Activated naive CD8-positive, alpha-beta T cell treated with anti-CD3 and anti-CD28 coated beads, Interleukin-2, amount 50 U/mL, for 16 hours (primary cell): ENCODE measurements around the gene NABP2.
"Not testable (repeated sequence)": the region's sequence is repeated elsewhere in the genome, so short reads cannot be mapped to it uniquely, and the experiment has no call there.

Experiments used
- DNase-seq: peaks from one replicate; pipeline ENCODE4 v3.0.0-alpha.2; 2020; ENCODE audit warnings: low read depth, low spot score

The NABP2 gene

GRCh38 chr12:56244494-56244893, 20.4 kb downstream of the NABP2 start:
- DNase-seq, result no peak

GRCh38 chr12:56247923-56248322, 23.8 kb downstream of the NABP2 start:
- DNase-seq, result no peak

GRCh38 chr12:56248711-56249110, 24.6 kb downstream of the NABP2 start:
- DNase-seq, result no peak

- no peak for DNase-seq
These were observed 28.5 kb downstream of the NABP2 start for GRCh38 chr12:56252649-56253048.

- DNase-seq, result no peak
These were observed 28.9 kb downstream of the NABP2 start for GRCh38 chr12:56253091-56253490.

- no peak for DNase-seq
These were observed 31.5 kb downstream of the NABP2 start for GRCh38 chr12:56255671-56256070.

GRCh38 chr12:56256326-56256960, 32.3 kb downstream of the NABP2 start:
- no peak for DNase-seq

GRCh38 chr12:56257071-56257470, 32.9 kb downstream of the NABP2 start:
- DNase-seq, result no peak

- DNase-seq, result no peak
These were observed 33.4 kb downstream of the NABP2 start for GRCh38 chr12:56257491-56258067.

- peak; percentile 59 for DNase-seq
These were observed 34.1 kb downstream of the NABP2 start, which contains the start of gene ANKRD52 for GRCh38 chr12:56258068-56258819. Gene ANKRD52, minus strand, starts transcription at chr12:56258384. Its CDS starts 115 bp downstream, at chr12:56258269.

- no peak for DNase-seq
These were observed 34.7 kb downstream of the NABP2 start for GRCh38 chr12:56258820-56259183.

GRCh38 chr12:56260380-56260779, 36.2 kb downstream of the NABP2 start:
- DNase-seq, result no peak

- DNase-seq, result no peak
These were observed 36.8 kb downstream of the NABP2 start for GRCh38 chr12:56260921-56261320.

GRCh38 chr12:56261503-56262232, 37.5 kb downstream of the NABP2 start:
- DNase-seq, result no peak

GRCh38 chr12:56262955-56263354, 38.8 kb downstream of the NABP2 start:
- DNase-seq, result not testable (repeated sequence)

- not testable (repeated sequence) for DNase-seq
These were observed 42.0 kb downstream of the NABP2 start for GRCh38 chr12:56266068-56266692.

GRCh38 chr12:56266693-56267442, 42.7 kb downstream of the NABP2 start, which contains the start of gene COQ10A:
Gene COQ10A, plus strand, starts transcription at chr12:56266942. Its CDS starts 177 bp downstream, at chr12:56267119.
- peak; percentile 71 for DNase-seq

GRCh38 chr12:56267443-56268071, 43.4 kb downstream of the NABP2 start:
- no peak for DNase-seq

GRCh38 chr12:56271031-56271430, 46.9 kb downstream of the NABP2 start:
- DNase-seq, result no peak

- DNase-seq, result not testable (repeated sequence)
These were observed 48.3 kb downstream of the NABP2 start for GRCh38 chr12:56272468-56272867.
